ENCODE measurements around the gene MCOLN2. TPM values are rescaled to one million over a fixed set of nuclear protein-coding genes. Genes with fewer than 3 reads are reported as not detected.

MCOLN2 gene
- total RNA-seq, 2 experiments from 2014 or later: 104 to 188 TPM

- H3K79me2 ChIP-seq (ENCODE audit: insufficient read depth, low read depth, low read length): no peaks in the 10 kb centered on the region
- BruUV-seq (replicated peaks): no TSS peak
- H3K36me3 ChIP-seq (ENCODE audit: insufficient read depth, low read length): peaks cover 59% of the 10 kb centered on the region
- intact Hi-C loops (cut with micrococcal nuclease; ENCODE audit: unreplicated experiment): loop anchor here (5.0 kb wide), 1 partner anchor 167 kb away; no protein-coding TSS in a partner anchor
- POLR2A ChIA-PET: no interaction called here
- H3K9me3 ChIP-seq (ENCODE audit: low read length): no peaks in the 10 kb centered on the region
- no peak overlapping the region for H2AFZ ChIP-seq (ENCODE audit: low read length)
- DNase-seq (ENCODE audit: low spot score): no peak
- H4K20me1 ChIP-seq (ENCODE audit: insufficient read depth, low read length): no peaks in the 10 kb centered on the region; the same call in 1 of the 2 replicates
- no peak overlapping the region for H3K4me3 ChIP-seq (ENCODE audit: low read depth, low read length, poor library complexity, severe bottlenecking)
- TF ChIP-seq CTCF (conservative IDR thresholded peaks at IDR 0.05; ENCODE audit: low read length): no peak
- CTCF ChIA-PET (ENCODE audit: unreplicated experiment): no interaction called here
- no peak overlapping the region for H3K27ac ChIP-seq (ENCODE audit: low read depth, low read length, poor library complexity, severe bottlenecking)
- H3K4me2 ChIP-seq (ENCODE audit: low read length): no peak overlapping the region
- H3K9me2 ChIP-seq (ENCODE audit: insufficient read depth, low read length): no peaks in the 10 kb centered on the region
- H3K4me1 ChIP-seq (ENCODE audit: insufficient read depth, low read length, poor library complexity, severe bottlenecking): peaks cover 4% of the 10 kb centered on the region
These were observed 57.2 kb downstream of the MCOLN2 start for GRCh38 chr1:84939761-84940160.

GRCh38 chr1:84939151-84939550, 57.8 kb downstream of the MCOLN2 start:
- no TSS peak for BruUV-seq (replicated peaks)
- Histone ChIP-seq H3K9me3 (ENCODE audit: low read length) (no peaks in the 10 kb centered on the region), H3K4me1 (ENCODE audit: insufficient read depth, low read length, poor library complexity, severe bottlenecking) (no peaks in the 10 kb centered on the region), H3K27ac (ENCODE audit: low read depth, low read length, poor library complexity, severe bottlenecking) (no peak overlapping the region), H2AFZ (ENCODE audit: low read length) (no peak overlapping the region), H3K9me2 (ENCODE audit: insufficient read depth, low read length) (no peaks in the 10 kb centered on the region), H3K79me2 (ENCODE audit: insufficient read depth, low read depth, low read length) (no peaks in the 10 kb centered on the region), H3K4me2 (ENCODE audit: low read length) (no peak overlapping the region), H4K20me1 (ENCODE audit: insufficient read depth, low read length) (no peaks in the 10 kb centered on the region; the same call in 1 of the 2 replicates), H3K36me3 (ENCODE audit: insufficient read depth, low read length) (peaks cover 61% of the 10 kb centered on the region), H3K4me3 (ENCODE audit: low read depth, low read length, poor library complexity, severe bottlenecking) (no peak overlapping the region)
- ChIA-PET POLR2A (interaction anchor here (0.5 kb wide), 1 partner anchor 81 kb away, joined by 5 read pairs; no protein-coding TSS in a partner anchor), CTCF (ENCODE audit: unreplicated experiment) (no interaction called here)
- intact Hi-C loops (cut with micrococcal nuclease; ENCODE audit: unreplicated experiment): loop anchor here (5.0 kb wide), 1 partner anchor 167 kb away; no protein-coding TSS in a partner anchor
- no peak for DNase-seq (ENCODE audit: low spot score)
- no peak for TF ChIP-seq CTCF (conservative IDR thresholded peaks at IDR 0.05; ENCODE audit: low read length)

- no peaks in the 10 kb centered on the region for H3K9me2 ChIP-seq (ENCODE audit: insufficient read depth, low read length)
- no peak overlapping the region for H2AFZ ChIP-seq (ENCODE audit: low read length)
- no TSS peak for BruUV-seq (replicated peaks)
- peaks cover 66% of the 10 kb centered on the region for H3K36me3 ChIP-seq (ENCODE audit: insufficient read depth, low read length)
- H4K20me1 ChIP-seq (ENCODE audit: insufficient read depth, low read length): no peaks in the 10 kb centered on the region; the same call in 1 of the 2 replicates
- H3K27ac ChIP-seq (ENCODE audit: low read depth, low read length, poor library complexity, severe bottlenecking): no peak overlapping the region
- peak; percentile 62 for DNase-seq (ENCODE audit: low spot score)
- TF ChIP-seq EZH2phosphoT487 (IDR thresholded peaks at IDR 0.05; ENCODE audit: borderline replicate concordance, low read depth, low read length) (no peak), CTCF (conservative IDR thresholded peaks at IDR 0.05; ENCODE audit: low read length) (peak; percentile 98)
- H3K79me2 ChIP-seq (ENCODE audit: insufficient read depth, low read depth, low read length): no peaks in the 10 kb centered on the region
- no peak overlapping the region for H3K4me2 ChIP-seq (ENCODE audit: low read length)
- ChIA-PET CTCF (ENCODE audit: unreplicated experiment) (interaction anchor here (1.9 kb wide), 1 partner anchor 9 kb away, joined by 8 read pairs; no protein-coding TSS in a partner anchor), POLR2A (interaction anchor here (0.6 kb wide), 1 partner anchor 44 kb away, joined by 3 read pairs; no protein-coding TSS in a partner anchor)
- intact Hi-C loops (cut with micrococcal nuclease; ENCODE audit: unreplicated experiment): loop anchor here (5.0 kb wide), 1 partner anchor 164 kb away; no protein-coding TSS in a partner anchor
- H3K9me3 ChIP-seq (ENCODE audit: low read length): no peaks in the 10 kb centered on the region
- H3K4me3 ChIP-seq (ENCODE audit: low read depth, low read length, poor library complexity, severe bottlenecking): no peak overlapping the region
- no peaks in the 10 kb centered on the region for H3K4me1 ChIP-seq (ENCODE audit: insufficient read depth, low read length, poor library complexity, severe bottlenecking)
These were observed 60.6 kb downstream of the MCOLN2 start for GRCh38 chr1:84936116-84936810.
